ENCODE measurements around the gene TTLL4. TPM values are rescaled to one million over a fixed set of nuclear protein-coding genes. Genes with fewer than 3 reads are reported as not detected.

The TTLL4 gene, protein sequence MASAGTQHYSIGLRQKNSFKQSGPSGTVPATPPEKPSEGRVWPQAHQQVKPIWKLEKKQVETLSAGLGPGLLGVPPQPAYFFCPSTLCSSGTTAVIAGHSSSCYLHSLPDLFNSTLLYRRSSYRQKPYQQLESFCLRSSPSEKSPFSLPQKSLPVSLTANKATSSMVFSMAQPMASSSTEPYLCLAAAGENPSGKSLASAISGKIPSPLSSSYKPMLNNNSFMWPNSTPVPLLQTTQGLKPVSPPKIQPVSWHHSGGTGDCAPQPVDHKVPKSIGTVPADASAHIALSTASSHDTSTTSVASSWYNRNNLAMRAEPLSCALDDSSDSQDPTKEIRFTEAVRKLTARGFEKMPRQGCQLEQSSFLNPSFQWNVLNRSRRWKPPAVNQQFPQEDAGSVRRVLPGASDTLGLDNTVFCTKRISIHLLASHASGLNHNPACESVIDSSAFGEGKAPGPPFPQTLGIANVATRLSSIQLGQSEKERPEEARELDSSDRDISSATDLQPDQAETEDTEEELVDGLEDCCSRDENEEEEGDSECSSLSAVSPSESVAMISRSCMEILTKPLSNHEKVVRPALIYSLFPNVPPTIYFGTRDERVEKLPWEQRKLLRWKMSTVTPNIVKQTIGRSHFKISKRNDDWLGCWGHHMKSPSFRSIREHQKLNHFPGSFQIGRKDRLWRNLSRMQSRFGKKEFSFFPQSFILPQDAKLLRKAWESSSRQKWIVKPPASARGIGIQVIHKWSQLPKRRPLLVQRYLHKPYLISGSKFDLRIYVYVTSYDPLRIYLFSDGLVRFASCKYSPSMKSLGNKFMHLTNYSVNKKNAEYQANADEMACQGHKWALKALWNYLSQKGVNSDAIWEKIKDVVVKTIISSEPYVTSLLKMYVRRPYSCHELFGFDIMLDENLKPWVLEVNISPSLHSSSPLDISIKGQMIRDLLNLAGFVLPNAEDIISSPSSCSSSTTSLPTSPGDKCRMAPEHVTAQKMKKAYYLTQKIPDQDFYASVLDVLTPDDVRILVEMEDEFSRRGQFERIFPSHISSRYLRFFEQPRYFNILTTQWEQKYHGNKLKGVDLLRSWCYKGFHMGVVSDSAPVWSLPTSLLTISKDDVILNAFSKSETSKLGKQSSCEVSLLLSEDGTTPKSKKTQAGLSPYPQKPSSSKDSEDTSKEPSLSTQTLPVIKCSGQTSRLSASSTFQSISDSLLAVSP
- total RNA-seq = 6.6 and 9.6 TPM in 2 replicates

DNA sequence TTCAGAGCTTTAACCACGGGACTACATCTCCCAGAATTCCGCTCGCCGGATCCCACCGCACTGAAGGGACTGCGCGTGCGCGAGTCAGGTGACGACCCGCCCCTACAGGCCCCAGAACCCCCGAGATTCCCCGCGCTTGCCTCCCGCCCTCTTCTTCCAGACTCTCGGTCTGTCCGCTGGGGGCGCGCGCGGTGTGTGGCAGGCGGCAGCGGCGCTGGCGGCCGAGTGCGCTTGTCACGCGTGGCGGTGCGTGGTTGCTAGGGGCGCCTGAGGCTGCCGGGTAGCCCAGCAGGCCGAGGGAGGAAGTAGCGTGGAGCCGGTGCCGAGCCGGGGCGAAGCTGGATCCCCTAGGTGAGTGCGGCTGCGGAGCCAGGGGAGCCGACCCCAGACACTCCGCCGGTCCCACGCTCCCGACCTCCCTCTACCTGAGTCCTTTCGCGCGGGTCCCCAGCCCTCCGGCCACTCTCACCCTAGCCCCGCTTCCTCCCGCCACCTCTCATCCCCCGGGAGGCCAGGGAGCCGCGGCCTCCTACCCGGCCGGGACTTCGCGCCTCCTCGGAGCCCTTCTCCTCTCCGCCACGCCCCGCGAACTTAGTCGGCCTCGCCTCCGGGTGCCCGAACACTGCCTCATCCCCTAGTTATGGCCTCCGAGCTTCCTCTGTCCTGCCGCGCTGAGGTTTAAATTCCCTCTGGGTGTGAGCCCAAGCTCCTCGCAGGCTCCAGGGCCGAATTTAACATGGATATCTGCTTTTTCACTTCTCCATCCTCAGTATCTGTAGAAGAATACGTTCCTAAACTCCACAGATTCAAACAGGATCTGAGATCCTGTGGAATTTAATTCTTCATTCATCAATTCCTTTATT, at the start of gene TTLL4:
TSS of gene TTLL4 (plus strand) at position 149 of the 863 bp plus-strand sequence. CDS start 26,842 bp downstream, outside the sequence.

DNA sequence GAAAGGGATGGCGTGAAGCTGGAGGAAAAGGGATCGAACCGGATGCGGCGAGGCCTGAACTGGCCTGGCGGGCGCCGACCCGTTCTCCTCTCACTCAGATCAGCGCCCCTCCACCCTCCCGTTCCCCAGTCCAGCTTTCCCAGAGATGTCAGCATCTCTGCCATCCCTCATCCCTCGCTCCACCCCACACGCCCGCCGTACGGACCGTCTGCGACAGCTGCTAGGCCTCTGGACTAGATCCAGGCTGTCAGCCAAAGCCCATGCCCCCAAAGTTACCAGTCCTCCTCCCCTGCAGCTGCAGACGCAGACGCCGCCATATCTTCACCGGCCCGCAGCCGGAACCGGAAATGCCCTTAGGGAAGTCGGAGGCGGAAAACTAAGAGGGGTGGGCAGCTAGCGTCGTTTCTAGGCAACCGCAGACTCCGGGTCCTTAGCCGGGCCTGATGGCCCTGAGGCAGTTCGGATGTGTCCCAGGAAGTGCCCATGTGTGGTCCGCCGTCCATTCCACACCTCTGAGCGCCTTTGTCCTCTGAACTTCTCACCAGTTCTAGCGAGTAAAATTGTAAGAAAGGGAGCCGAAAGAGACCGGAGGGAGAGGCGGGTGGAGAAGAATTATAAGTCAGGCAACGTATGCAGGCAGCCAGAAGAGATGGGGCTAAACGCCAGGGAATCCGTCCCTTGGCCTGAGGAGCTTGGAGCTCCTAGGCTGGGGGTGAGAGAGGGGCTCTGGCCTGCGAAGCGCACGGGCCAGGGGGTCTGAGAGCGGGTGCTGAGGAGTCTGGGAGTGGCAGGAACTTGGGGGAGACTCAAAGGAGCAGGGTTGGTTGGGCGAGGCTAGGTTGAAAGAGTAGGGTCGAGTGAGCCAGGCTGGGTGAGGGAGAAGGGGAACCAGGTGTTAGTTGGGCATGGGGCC, 38.7 kb upstream of the TTLL4 start, which contains the start of the genes RNF25 and STK36:
TSS of gene RNF25 (minus strand) at position 349 of the 913 bp plus-strand sequence. CDS start at position 317, 32 bp downstream.
TSS of gene STK36 (plus strand) at position 433 of the 913 bp plus-strand sequence. CDS start 744 bp downstream, outside the sequence.

DNA sequence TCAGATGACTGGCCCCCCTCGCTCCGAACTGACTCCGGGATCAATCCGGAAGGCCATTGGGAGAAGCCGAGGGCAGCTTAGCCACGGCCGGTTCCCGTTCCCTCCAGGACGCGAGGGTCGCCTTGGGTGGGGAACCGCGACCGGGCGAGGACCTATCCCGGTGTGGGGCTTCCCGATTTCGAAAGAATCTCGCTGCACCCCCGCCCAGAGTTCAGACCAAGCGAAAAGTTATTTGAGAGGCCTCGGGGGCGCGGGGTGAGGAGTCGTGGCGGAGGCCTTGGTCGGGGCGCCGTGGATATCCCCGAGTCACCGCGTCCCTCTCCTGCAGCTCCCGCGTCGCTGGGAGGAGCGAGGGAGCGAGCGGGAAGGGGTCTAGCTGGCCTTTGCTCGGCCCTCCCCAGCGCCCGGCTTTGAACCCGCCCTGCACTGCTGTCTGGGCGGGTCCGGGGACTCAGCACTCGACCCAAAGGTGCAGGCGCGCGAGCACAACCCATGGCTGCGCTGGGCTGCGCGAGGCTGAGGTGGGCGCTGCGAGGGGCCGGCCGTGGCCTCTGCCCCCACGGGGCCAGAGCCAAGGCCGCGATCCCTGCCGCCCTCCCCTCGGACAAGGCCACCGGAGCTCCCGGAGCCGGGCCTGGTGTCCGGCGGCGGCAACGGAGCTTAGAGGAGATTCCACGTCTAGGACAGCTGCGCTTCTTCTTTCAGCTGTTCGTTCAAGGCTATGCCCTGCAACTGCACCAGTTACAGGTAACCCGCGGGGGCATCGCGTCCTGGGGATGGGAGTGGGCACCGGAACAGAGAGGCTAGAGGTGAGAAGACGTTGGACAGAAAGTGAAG, 71.3 kb downstream of the TTLL4 start, which contains the start of gene CYP27A1:
TSS of gene CYP27A1 (plus strand) at position 457 of the 837 bp plus-strand sequence. CDS start at position 493, 36 bp downstream.

Other genes with a start within 250 kb of the TTLL4 start
- gene USP37, start 142.5 kb upstream of the TTLL4 start, total RNA-seq = 2.0 and 8.5 TPM in 2 replicates
- 54.8 and 58.8 TPM in 2 replicates for gene CNOT9, start 142.0 kb upstream of the TTLL4 start, total RNA-seq
- gene PLCD4, start 102.9 kb upstream of the TTLL4 start, total RNA-seq = 0.29 and 0.35 TPM in 2 replicates
- 4.4 and 5.5 TPM in 2 replicates for gene ZNF142, start 51.2 kb upstream of the TTLL4 start, total RNA-seq
- gene BCS1L, start 51.2 kb upstream of the TTLL4 start, total RNA-seq = 43.8 and 50.2 TPM in 2 replicates
- 21.9 and 30.7 TPM in 2 replicates for gene RNF25, start 38.8 kb upstream of the TTLL4 start, total RNA-seq
- gene STK36, start 38.7 kb upstream of the TTLL4 start, total RNA-seq = 18.3 and 45.3 TPM in 2 replicates
- 19.3 and 20.4 TPM in 2 replicates for gene CYP27A1, start 71.3 kb downstream of the TTLL4 start, total RNA-seq
- gene PRKAG3, start 121.0 kb downstream of the TTLL4 start, total RNA-seq = not detected in 2 replicates
- not detected in 2 replicates for gene WNT6, start 149.0 kb downstream of the TTLL4 start, total RNA-seq
- not detected in 2 replicates for gene WNT10A, start 170.0 kb downstream of the TTLL4 start, total RNA-seq
- gene CDK5R2, start 248.8 kb downstream of the TTLL4 start, total RNA-seq = 0.71 TPM in 1 of 2 replicates, not detected in the other

Data from myometrial cell (primary cell).